ENCODE results near the gene AVL9.
"Not testable (repeated sequence)": the region's sequence is repeated elsewhere in the genome, so short reads cannot be mapped to it uniquely, and the experiment has no call there.

AVL9 gene

DNA sequence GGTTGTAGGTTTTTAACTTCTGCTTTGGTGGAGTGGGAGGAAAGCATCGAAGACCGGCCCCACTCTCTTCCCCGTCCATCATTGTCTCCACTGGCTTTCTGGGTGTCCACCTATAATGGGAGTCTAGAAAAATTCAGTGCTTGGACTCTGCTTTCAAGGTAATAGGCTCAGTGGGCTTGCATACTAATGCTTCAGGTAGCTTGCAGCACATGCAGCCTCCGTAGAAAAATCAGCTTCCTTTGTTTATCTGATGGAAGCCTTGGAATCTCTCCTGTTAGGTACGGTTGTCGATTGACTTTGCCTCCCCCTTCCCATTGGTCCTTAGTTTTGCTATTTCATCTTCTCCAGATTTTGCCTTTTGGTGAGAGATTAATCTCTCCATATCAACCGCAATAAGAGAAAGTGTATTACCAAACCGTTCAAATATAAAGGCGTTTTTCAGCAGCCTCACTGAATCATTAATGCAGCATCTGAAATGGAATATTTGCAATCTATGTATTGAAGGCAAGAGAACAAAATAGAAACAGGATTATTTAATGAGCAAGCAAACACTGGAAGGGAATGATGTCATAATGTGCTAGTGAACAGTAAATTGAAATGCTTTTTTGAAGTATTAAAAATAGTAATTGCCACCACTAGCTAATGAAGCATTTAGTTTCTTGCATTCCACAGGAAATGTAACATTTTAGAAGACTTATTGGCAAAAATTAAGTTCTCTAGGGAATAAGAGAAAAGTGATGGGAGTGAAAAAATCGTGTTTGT lies 944 bp downstream of the AVL9 start:
- no peak for DNase-seq

DNA sequence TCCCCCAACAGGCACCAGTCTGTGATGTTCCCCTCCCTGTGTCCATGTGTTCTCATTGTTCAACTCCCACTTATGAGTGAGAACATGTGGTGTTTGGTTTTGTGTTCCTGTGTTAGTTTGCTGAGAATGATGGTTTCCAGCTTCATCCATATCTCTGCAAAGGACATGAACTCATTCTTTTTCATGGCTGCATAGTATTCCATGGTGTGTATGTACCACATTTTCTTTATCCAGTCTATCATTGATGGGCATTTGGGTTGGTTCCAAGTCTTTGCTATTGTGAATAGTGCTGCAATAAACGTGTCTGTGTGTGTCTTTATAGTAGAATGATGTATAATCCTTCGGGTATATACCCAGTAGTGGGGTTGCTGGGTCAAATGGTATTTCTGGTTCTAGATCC lies 4.5 kb downstream of the AVL9 start:
- DNase-seq: not testable (repeated sequence)

DNA sequence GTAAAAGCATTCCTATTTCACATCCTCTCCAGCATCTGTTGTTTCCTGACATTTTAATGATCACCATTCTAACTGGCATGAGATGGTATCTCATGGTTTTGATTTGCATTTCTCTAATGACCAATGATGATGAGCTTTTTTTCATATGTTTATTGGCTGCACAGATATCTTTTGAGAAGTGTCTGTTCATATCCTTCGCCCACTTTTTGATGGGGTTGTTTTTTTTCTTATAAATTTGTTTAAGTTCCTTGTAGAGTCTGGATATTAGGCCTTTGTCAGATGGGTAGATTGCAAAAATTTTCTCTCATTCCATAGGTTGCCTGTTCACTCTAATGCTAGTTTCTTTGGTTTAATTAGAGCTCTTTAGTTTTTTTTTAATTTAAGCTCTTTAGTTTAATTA lies 4.9 kb downstream of the AVL9 start:
- not testable (repeated sequence) for DNase-seq

DNA sequence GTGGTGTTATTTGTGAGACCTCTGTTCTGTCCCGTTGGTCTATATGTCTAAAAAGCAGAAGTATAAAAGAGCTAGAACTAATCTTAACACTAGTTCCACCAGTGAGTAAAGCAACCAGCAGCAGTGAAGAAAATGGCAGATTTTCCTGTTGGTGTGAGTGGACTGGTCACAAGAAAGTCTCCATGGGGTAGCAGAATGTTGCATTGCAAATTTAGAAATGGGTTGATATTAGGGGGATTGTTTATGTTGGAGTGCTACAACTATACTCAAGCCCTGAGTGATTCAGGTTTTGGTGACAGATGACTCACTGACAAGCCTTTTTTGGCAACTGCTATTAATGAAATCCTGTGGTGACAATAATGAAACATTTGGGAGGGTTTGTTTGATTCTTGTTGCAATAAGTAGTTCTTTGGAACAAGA lies 5.6 kb downstream of the AVL9 start:
- DNase-seq: peak; percentile 80 to 90

DNA sequence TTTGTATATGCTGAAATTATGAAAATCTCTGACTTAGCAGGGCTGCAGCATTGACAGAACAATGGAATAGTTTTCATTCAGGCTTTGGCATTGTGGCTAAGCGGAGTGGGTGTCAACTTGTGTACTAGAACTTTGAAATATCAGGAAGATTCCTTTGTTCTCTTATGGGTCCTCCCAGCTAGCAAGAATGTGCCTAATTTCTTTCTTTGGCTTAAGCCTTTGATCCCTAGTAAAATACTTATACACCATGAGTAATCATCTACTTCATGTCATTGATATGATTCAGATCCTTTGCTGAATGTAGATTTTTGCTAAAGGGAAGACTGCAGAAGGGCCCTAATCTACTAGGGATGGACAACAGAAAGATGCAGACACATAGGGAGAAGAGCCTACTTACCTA lies 6.2 kb downstream of the AVL9 start:
- peak in 1 of 2 donors; percentile 17 for DNase-seq

DNA sequence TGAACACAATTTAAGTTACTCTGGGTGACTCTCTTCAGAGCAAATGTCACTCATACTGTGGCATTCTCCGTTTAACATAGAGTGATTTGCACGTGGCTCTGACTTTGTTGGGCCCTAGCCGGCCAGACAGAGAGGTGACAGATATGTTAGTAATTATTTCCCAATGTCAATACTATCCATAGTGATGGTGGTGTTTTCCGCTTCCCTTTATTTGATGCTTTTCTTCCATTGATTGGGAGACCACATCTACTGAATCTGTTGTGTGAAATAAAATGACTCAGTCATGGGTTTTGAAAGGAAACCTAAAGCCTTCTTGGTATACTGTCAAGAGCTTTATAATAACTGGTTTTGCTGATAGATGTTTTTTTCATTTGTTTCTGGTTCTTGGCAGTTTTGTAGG lies 7.4 kb downstream of the AVL9 start:
- peak; percentile 22 to 28 for DNase-seq

DNA sequence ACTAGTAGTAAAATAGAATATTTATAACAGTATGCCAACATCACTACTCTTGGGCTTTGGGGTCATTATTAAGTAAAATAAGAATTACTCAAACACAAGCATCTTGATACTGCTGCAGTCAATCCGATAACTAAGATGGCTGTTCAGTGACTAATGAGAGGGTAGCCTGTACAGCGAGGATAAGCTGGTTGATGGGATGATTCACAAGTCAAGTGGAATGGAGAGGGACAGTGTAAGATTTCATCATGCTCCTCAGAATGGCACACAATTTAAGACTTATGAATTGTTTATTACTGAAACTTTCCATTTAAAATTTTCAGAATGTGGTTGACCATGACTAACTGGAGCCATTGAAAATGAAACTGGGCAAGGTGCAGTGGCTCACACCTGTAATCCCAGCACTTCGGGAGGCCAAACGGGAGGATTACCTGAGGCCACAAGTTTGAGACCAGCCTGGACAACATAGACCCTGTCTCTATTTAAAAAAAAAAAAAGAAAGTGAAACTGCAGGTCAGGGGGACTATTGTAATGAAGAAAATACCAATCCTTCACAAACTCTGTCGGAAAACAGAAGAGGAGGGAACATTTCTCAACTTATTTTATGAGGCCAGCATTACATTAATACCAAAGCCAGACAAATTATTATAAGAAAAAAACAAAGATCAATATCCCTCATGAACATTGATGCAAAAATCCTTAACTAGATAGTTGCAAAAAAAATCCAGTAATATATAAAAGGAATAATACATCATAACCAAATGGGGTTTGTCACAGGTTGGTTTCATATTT lies 11.2 kb downstream of the AVL9 start:
- peak; percentile 26 to 49 for DNase-seq

DNA sequence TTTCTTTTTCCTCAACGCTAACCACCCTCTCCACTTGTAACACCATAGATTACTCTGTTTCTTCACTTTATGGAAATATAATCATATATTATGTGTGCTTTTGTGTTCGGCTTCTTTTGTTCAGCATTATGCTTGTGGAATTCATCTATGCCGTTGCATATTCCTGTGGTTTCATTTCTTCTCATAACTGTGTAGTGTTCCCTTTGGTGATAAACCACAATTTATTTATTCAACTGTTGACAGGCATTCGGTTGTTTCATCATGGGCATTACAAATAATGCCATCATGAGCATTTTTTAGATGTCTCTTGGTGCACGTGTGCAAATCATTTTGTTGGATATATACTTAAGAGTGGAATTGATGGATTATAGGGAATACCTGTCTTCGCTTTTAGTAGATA lies 12.1 kb downstream of the AVL9 start:
- no peak for DNase-seq

DNA sequence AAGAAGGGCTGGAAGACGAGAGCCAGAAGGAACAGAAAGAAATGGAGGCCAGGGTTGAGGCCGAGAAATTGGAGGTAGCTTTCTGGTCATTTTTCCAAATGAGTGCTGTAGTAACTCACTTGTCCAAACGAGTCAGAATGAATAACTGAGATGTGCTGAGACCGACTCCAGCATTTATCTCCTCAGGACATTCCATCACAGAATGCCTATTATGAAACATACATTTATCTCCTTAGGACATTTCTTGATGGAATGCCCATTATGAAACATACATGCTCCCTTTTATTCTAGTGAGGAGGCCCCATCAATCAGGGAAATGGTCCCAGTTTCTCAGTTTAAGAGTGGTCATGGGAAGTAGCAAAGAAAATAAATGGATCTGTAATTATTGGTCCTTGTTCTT lies 16.5 kb downstream of the AVL9 start:
- no peak for DNase-seq

DNA sequence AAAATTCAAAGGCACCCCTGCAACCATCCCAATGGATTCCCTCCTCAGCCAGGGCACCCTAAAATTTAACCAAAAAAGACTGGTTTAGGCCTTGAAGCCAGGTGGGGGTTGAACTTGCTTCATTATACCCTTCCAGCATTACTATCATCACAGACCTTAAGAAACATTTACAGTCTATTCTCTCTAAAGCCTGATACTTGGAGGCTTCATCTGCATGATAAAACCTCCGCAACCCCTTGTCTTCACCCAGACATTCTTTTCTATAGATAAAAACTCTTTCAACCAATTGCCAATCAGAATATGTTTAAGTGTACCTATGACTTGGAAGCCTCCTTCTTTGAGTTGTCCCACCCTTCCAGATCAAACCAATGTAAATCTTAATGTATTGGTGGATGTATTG lies 17.9 kb downstream of the AVL9 start:
- no peak for DNase-seq

DNA sequence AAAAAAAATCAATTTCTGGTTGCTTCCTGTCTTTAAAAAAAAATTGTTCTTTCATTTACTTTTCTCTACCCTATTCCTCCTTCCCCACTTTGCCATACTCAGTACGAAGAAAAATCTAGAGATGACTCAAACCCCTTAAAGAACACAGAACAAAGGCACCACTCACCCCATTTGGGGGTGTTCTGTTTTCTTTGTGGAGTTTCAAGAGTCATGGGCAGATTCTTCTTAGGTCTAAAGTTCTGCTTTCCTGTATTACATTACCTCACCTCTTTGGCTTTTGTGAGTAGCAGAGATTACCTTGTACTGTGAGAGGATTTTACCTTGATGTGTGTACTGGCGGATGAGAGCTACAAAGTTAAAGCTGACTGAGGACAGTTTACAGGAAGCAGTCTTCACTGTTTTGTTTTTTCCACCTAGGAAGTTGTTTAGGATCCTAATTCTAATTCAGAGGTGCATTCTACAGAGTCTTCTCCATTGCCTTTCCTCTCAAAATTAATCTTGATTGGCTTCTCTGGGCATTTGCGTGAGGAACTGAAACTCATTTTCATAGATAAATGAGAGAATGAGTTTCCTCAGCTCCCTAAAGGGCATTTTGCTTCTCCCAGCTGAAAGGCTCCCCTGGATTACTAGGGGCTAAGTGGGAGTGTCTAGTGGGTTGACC lies 20.7 kb downstream of the AVL9 start:
- no peak for DNase-seq

DNA sequence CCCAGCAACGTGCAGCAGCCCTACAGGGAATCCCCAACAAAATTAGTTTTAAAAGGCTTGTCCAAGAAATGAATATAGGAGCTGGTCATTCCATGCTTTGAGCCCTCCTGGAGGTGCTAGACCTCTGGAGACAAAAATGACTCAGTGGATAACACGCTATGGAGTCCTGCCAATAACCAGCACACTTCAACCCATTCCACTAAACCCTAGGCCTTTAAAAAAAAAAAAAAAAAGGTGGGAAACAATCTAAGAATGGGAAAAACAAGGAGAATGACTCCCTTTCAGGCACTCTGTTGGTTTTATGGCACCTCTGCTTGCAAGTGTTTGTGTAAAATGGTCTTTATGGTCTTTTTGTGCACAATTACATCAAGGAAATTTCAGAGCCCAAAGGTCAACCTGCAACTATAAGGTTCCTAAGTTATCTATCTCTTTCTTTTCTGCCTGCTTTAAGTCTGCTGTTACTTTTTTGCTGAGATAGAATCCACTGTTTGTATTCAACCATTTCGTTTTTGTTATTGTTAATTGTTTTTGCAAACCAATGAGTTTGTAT lies 21.3 kb downstream of the AVL9 start:
- no peak for DNase-seq

DNA sequence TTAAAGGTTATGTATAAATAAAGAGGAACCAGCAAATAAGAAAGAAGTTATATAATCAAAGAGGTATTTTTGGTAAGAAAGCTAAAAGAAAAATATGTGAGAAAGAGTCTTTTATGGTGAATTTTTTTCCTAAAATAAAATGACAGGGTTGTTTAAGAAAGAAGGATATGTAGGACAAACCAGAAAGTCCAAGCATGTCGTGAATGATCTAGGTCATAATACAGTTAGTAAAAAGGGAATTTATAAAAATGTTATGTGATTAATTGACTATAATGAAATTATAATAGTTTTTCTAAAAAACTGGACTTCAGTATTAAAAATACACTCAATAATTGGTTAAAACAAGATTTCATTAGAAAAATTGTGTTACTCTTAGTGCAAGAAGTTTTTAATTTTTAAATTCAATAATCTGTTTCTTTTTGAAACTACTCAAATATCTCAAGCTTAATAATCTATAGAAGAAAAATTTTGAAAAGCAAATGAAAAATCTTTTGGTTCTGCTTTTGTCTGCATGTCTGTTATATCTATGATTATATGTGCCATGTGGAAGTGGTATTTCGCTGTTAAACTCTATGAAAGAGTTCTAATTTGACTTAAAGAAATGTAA lies 23.3 kb downstream of the AVL9 start:
- DNase-seq: peak in 1 of 2 donors; percentile 23

DNA sequence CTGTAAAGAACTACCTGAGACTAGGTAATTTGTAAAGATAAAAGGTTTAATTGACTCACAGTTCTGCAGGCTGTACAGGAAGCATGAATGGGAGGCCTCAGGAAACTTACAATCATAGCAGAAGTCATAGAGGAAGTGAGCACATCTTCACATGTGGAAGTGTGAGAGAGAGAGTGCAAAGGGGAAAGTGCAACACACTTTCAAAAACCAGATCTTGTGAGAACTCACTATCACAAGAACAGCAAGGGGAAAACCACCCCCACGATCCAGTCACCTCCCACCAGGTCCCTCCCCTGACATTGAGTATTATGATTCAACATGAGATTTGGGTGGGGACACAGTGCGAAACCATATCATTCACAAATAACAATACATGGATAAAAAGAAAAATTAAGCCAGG lies 24.5 kb downstream of the AVL9 start:
- no peak for DNase-seq

DNA sequence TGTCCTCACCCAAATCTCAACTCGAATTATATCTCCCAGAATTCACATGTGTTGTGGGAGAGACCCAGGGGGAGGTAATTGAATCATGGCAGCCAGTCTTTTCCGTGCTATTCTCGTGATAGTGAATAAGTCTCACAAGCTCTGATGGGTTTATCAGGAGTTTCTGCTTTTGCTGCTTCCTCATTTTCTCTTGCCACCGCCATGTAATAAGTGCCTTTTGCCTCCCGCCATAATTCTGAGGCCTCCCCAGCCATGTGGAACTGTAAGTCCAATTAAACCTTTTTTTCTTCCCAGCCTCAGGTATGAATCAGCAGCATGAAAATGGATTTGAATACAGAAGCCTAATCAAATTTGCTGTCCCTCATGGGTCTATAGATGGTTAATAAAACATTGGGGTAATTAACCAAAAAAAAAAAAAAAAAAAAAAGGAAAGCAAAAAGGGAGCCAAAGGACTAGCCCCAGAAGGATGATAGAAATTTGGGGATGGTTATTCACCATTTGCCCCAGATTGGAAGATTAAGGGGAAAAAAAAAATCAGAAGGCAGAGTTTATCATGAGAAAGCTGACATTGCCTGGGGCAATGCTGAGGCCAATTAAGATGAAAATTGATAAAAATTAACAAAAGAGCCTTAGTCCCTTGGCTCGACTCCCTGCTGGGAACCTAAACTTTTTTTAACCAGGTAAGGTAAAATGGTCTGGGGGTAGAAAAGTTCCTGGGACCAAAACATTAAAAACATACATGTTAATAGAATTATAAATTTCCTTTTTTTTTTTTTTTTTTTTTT lies 27.6 kb downstream of the AVL9 start:
- no peak for DNase-seq

DNA sequence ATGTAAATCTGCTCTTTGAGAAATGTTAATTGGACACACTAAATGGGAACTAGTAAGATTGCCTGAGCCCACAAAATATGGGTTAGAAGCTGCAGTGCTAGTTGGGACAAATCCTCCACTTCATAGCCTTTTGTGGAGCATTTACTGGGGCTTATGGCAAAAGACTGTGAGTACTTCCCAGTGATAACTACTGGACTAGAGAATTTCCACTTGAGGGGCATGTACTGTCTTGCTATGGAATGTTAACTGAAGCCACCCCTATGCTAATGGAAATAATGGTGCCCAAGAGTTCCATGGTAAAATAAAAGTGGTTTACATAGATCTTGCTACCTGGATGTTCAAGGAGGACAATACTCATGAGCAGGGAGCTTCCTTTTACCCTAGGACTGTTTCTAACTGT lies 29.3 kb downstream of the AVL9 start:
- no peak for DNase-seq

DNA sequence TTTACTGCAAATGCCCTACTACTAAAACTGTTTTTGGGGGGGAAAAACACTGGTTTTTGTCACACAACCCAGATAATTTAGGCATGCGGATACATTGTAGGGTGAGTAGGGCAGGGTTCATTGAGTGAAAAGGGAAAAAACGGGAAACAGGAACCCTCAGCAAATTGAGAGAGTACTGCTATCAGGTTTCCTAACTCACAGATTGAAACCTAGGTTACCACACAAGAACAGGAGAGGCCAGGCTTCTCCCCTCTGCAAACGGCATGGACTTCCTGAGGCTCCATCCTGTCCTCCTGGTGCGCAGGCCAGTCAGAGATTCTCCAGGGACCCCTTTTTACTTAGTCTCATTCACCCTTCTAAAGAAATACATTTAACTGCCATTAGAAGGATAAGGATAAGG lies 30.6 kb downstream of the AVL9 start:
- DNase-seq: no peak

DNA sequence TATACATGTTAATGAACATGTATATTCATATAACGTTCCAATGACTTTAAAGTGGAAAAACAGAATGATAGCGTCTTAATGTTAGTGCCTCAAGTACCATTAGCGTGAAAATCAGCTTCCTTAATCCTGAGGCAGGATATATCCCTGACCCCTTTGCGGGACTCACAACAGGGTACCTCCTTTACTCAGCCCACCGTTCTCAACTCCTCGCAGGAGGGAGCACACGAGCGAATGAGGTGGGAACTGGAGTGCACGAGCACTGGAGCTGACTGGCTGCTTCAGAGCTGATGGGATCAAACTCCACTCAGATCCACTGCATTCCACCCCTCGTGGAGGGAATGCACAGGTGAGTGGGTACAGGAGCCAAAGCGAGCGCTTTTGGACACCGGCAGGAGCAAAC lies 36.1 kb downstream of the AVL9 start:
- DNase-seq: no peak

DNA sequence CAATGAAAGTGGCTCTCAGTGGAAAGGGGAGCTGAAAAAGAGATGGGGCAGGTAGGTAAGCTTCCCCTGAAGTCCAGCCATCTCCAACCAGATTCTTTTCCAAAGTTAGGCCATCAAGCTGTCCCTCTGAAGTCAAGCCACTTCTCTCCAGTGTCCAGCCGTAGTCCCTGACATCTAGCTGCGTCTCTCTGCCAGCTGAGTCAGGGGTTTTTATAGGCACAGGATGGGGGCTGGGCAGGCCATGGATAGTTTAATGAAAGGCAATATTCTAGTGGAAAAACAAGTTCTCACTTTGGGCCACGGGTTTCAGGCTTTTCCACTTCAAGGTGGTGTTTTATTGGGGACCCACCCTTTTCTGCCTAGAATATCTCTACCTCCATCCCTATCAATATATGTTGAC lies 36.8 kb downstream of the AVL9 start:
- no peak for DNase-seq

DNA sequence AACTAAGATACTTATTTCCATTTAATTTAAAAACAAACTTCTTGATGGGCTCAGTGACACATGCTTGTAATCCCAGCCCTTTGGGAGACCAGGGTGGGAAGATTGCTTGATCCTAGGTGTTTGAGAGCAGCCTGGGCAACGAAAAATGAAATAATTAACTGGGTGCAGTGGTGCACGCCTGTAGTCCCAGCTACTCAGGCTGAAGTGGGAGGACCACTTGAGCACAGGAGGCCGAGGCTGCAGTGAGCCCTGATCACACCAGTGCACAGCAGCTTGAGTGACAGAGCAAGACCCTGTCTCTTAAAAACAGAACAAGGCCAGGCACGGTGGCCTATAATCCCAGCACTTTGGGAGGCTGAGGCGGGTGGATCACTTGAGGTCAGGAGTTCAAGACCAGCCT lies 37.4 kb downstream of the AVL9 start:
- no peak for DNase-seq

DNA sequence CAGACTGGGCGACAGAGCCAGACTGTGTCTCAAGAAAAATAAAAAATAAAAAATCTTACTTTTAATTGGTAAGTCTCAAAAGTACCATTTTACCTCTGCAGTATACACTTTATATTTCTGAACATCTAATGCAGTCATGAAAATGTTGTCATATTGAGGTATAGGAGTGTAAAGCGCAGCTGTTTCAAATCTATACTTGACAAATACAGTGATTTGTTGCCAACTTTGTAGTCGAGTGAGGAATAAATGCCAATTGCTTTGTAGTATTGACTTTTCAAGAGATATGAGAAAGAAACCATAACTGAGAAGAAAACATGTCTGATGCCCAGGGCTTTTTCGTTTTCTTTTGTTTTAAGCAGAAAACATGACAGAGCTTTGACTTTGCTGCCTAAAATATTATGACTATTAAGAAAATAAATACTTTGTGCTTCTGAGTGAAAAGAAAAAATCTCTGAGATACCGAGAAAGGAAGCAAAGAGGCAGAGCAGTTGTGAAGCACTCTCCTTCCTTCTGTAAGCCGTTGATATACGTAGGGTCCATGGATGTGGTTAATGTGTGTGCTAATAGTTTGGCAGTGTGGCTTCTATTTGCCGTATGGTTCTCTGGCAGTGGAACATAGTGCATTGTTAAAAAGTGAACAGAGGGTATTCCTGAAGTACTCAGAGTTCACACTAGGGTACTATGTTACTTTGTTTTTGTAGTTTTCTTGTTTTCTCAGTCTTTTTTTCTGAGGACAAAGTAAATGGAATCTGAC lies 38.2 kb downstream of the AVL9 start:
- no peak for DNase-seq
